IMR-90 (cell line): Measurements from ENCODE around the gene PSAP.

ENCODE experiments used
- POLR2A ChIP-seq: IDR thresholded peaks from 2 replicates; pipeline ENCODE4 v1.6.1; 2012; ENCODE audit warnings: mild to moderate bottlenecking, low read depth, low read length
- TF ChIP-seq, protein P1 (sequence below): conservative IDR thresholded peaks from 2 replicates; pipeline ENCODE4 v1.5.1; 2012; ENCODE audit warnings: mild to moderate bottlenecking, low read depth, low read length, improper control_type of control experiment

DNA sequence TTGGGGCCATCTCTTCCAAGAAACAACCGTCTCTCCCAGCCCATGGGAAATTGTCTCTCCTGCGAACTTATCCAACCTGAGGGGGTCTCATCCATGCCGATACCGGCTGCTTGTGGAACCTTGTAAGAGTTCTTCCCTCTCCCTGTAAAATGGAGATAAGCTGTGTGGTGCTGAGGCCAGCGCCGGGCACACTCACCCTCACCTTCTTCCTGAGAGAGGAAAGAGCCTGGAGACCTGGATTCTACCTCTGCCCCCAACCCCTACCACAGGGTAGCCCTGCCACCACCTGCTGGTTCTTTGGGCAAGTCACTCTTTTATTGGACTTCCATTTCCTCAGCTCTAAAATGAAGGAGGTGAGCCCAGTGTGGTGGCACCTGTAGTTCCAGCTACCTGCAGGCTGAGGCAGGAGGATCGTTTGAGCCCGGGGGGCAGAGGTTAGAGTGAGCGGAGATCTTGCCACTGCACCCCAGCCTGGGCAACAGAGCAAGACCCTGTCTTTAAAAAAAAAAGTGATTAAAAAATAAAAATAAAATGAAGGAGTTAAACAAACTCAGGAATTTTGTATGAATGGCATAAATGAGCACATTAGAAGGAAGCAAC lies 38.4 kb upstream of the PSAP start:
- no peak for TF ChIP-seq POLR2A
- TF ChIP-seq, protein P1, sequence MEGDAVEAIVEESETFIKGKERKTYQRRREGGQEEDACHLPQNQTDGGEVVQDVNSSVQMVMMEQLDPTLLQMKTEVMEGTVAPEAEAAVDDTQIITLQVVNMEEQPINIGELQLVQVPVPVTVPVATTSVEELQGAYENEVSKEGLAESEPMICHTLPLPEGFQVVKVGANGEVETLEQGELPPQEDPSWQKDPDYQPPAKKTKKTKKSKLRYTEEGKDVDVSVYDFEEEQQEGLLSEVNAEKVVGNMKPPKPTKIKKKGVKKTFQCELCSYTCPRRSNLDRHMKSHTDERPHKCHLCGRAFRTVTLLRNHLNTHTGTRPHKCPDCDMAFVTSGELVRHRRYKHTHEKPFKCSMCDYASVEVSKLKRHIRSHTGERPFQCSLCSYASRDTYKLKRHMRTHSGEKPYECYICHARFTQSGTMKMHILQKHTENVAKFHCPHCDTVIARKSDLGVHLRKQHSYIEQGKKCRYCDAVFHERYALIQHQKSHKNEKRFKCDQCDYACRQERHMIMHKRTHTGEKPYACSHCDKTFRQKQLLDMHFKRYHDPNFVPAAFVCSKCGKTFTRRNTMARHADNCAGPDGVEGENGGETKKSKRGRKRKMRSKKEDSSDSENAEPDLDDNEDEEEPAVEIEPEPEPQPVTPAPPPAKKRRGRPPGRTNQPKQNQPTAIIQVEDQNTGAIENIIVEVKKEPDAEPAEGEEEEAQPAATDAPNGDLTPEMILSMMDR, result no peak
